ENCODE results near the gene XRCC3.

DNA sequence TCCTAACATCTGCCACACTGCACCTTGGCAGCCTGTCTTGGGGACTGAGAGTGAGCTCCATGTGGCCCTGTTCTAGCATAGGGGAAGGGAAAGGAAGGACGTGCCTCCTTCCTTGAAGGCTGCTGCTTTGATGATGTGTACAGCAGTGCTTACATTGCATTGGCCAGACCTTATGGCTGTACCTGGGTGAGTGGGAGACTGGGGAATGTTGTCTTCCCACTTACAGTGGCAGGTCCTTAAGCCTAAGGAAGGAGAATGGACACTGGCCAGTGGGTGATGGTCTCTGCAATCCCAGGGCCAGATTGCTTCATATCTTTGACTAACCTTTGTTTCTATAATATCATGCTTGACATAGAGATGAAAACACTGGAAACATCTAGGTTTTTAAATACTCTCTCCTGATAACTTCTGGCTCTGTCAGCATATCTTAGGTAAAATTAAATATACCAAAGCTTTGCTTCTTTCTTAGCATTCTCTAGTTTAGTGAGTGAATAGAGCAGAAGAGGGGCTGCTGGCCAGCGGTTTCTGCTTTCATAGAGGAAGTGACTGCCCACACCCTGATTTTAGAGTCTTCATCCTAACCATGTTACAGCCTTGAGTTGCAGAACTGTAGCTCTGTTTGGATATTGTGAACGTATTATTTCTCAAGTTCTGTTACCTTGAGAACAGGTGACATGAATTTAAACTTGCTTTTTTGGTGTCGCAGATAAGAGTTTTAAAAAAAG is 59.1 kb downstream of the XRCC3 start:
- no peak for TF ChIP-seq EZH2phosphoT487 (IDR thresholded peaks at IDR 0.05; ENCODE audit: borderline replicate concordance, low read length)
- TF ChIP-seq, protein P1, sequence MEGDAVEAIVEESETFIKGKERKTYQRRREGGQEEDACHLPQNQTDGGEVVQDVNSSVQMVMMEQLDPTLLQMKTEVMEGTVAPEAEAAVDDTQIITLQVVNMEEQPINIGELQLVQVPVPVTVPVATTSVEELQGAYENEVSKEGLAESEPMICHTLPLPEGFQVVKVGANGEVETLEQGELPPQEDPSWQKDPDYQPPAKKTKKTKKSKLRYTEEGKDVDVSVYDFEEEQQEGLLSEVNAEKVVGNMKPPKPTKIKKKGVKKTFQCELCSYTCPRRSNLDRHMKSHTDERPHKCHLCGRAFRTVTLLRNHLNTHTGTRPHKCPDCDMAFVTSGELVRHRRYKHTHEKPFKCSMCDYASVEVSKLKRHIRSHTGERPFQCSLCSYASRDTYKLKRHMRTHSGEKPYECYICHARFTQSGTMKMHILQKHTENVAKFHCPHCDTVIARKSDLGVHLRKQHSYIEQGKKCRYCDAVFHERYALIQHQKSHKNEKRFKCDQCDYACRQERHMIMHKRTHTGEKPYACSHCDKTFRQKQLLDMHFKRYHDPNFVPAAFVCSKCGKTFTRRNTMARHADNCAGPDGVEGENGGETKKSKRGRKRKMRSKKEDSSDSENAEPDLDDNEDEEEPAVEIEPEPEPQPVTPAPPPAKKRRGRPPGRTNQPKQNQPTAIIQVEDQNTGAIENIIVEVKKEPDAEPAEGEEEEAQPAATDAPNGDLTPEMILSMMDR (conservative IDR thresholded peaks at IDR 0.05; ENCODE audit: low read depth, low read length), result no peak
- no peak for TF ChIP-seq EZH2 (IDR thresholded peaks at IDR 0.05; ENCODE audit: low read length, unreplicated experiment)
